T-helper 9 cell (primary cell): Measurements from ENCODE around the gene CDH23.

Experiments used
- DNase-seq: peaks from one replicate; pipeline ENCODE4 v3.0.0-alpha.2; 2020

CDH23 gene

DNA sequence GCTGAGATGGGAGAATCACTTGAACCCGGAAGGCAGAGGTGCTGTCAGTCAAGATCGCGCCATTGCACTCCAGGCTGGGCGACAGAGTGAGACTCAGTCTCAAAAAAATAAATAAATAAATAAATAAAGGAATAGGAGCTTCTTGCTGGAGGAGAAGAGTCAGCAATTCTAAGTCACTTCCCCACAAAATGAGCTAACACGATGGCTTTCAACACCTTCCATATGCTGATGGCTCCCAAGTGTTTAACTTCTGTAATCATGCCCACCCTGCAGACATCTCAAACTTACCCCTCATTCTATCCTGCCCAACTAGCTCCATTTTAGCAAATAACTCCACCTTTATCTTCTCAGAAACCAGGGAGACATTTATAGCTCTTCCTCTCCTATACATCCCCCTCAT is 433.2 kb downstream of the CDH23 start:
- no peak for DNase-seq

DNA sequence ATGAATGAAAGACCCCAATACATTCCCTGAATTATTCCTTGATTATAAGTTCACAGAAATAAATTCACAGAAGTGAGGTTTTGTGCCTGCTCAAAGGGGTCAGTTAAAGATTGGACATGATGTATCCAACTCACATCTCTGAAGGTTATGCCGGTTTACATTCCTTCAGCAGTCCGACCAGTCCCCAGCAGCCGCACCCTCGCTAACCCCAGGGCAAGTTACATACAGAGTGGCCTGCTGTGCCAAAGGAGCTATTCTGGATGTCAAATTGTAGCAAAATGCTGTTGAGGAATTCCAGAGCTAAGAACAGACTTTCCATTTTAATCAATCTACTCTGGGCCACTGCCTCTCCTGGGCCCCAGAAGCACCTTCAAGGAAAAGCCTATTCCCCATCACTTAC is 434.0 kb downstream of the CDH23 start:
- no peak for DNase-seq

DNA sequence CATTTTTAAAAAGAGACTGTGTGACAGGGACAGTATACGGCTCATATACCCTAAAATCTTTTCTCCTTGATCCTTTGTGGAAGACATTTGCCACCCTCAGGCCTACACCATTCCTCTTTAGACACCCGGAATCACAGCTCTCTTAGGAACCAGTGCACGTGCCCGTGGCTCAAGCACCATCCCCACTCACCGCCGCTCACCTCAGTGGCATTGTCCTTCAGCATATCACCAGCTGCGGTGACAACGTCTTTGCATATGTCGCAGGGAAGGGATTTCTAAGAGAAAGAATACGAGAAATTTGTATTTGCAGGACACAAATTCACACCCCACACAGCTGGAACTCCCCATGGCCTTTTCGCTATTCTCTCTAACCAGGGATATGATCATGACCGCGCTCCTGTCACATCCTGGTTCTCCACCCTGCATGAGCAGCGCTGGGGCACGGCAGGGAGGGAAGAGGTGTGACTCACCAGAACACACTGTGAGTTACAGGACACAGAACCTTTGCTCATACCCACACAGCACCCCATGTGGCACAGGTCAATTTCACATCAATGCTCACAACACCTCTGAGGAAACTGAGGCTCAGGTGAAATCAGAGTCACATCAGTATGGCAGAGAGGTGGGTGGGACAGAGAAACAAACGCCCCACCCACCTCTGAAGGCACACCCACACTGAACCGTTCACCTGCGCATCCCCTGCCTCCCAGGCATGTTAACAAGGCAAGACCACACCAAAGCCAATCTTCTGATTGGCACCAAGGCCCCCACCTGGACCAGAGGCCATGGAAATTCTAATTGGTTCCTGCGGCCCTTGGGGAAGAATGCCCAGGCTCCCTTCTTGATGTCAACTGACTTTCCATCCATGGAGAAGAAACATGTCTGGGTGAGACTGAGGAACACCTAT is 435.2 kb downstream of the CDH23 start:
- no peak for DNase-seq

DNA sequence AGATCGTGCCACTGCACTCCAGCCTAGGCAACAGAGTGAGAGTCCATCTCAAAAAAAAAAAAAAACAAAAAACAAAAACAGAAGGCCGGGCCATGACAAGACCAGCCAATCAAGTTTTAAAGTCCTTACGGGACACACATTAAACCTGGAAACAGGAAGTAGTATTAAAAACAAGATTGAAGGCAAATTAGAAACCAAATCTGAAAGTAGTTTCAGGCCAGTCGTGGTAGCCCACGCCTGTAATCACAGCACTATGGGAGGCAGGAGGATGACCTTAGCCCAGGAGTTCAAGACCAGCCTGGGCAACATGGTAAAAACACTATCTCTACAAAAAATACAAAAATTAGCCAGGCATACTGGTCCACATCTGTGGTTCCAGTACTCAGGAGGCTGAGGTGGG is 436.2 kb downstream of the CDH23 start:
- DNase-seq, result no peak

DNA sequence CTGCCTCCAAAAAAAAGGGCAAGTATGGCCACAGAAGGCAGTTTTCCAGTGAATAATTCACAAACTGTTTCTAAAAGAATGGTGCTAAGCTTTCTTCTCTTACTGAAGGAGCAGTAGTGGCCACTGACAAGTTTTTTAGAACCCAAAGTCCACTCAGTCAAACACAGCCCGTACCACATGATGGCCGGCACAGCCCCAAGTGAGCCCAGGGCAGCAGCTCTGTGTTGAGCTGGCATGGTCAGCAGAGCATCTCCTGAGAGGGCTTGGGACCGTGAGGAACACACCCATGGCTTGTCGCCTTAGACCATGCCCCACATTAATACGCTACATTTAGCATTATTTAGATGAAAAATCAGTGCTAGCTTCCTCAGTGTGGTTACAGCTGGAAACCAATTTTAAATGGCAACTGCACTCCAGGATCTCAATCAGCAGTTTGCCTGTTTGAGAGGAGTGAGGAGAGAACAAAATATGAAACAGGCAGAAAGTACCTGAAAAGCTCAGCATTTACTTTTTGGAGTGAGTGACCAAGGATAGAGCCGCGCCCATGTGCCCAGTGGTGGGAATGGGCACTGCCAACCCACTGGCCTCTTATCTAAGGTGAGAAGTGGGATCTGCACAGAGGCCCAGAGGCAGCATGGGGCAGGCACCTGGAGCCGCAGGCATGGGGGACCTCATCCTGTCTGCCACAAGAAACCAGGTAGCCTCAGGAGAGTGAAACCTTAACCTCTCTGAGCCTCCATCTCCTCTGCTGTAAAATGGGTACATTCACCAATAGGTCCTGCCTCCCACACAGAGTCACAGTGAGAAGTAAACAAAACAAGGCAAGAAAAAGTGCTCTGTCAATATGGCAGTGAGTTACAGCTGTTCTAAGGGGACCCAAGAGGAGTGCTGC is 437.0 kb downstream of the CDH23 start:
- no peak for DNase-seq

DNA sequence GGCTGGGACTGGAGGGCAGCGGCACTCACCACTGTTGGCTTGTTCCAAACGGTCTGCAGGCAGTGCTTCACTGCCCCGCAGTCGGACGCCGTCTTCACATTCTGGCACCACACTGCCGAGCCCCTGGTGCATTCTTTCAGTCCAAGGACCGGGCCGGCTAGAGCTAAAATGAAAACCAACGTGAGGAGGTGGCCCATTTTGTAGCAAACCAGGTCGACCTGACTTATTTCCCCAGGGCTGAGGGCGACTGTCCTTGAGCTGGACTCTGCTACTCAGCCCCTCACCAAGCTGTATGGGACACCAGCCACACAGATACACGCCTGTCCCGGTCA is 437.6 kb downstream of the CDH23 start:
- DNase-seq, result no peak

DNA sequence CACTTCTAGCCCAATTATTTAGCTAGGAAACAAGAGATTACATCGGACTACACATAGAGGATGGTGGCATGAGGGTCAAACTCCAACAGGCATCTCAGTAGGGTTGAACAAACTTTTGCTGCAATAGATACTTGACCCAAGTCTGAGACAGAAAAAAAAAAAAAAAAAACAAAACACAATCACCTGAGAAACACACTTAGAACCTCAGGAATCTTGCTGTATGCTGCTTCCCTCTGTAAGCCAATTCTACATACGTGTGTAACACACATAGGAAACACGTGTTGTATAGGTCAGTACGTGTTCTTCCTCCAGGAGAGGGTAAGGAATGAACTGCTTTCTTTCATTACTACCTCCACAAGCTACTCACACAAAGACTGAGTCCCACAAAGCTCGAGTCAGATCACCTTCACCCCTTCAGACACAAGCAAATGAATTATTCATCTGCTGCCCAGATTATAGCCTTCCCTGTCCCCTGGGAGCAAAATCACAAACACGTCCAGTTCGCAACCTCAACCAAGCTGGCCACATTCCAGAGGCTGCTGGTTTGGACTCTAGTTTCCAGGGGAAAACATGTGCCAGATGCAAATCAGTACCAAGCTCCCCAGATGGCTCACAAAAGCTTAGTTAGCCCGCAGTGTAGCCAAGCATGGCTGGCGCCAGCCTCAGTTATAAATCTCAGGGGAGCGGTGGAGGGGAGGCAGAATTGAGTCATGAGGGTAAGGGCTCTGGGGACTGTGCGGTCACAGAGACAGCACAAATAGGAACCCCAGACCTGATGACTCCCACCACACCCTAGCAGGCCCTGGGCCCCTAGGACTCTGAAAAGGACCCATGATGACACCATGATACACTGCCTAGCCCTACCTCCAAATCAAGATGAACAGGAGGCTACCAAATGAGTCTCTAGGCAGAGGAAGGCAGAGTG is 439.2 kb downstream of the CDH23 start:
- DNase-seq, result no peak

DNA sequence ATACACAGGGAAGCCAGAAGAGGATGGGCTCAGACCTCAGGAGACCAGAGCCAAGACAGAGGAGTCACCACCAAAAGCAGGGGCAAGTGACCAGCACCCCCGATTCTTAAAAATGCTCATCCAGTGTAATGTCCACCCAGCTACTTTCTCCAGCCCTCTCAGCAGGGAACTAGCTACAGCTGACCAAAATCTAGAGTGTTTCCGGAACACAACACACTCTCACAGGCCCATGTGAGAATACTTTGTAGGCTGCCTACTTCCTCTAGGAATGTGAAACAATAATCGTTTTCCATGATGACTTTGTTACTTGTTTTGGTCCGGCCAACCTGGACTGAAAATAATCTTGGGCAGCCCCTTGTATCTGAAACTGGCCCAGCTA is 439.9 kb downstream of the CDH23 start:
- no peak for DNase-seq

DNA sequence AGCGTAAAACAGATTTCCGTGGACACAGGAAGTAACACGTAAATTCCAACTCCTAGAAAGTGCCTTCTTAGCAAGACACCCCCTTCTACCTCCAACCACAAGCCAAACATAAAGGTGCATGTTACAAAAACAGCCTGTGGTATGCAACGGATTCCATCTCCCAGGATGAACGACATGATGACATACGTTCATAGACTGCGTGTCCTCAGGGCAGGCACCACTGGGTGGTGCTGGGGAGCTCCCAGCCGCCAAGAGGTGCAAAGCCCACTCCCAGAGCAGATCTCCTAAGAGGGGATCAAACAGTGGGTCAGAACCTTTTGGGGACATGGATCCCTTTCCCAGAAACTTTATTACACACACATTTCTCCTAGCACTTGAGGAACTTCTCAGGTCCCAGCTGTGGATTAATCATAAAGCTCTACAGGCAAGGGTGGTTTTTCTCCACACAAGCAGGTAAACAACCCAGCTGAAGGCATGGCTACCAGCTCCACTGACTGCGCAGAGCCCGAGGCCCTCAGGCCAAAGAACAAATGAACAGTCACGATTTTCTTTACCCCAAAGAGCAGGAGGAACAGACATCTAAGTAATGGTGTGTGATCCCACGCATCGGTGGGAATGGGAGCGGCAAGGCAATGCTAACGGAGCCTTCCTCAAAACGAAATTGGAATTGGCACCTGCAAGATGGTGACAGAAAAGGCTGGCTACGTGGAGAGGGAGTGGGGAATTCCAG is 440.5 kb downstream of the CDH23 start:
- DNase-seq, result no peak

DNA sequence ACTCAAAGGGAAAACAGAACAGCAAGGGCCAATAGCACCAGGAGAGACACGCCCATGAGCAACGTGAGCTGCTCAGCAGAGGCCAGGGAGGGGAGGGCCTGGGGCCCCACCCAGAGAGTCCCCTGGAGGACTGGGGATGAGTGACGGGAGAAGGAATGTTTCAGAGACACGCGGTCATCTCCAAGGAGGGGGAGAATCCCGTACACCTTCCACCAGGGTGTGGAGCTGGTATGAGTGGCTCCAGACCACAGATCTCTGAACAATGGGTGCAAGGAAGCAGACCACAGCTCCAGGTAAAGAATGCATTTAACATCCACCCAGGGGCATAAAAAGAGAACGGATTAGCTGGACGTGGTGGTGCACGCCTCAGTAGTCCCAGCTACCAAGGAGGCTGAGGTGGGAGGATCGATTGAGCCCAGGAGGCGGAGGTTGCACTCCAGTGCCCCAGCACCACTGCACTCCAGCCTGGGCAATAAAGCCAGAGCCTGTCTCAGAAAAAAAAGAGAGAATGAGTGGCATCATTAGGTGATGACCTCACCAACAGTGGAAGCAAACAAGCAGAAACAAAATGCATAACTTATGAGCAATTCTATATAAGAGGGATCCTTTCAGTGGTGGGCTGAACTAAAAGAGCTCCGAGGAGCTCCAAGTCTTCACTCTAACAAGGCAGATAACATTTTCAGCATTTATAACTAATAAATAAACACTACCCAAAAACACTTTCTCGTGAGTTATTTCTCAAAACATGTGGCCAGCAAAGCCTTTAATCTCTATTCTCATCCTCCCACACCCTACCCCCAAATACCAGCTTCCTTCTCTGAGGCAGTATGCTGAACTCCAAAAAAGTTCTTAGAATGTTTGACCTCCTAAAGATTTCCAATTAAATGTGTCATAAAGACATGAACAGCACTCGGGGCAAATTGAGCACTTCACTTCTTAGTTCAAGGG is 441.8 kb downstream of the CDH23 start:
- no peak for DNase-seq

DNA sequence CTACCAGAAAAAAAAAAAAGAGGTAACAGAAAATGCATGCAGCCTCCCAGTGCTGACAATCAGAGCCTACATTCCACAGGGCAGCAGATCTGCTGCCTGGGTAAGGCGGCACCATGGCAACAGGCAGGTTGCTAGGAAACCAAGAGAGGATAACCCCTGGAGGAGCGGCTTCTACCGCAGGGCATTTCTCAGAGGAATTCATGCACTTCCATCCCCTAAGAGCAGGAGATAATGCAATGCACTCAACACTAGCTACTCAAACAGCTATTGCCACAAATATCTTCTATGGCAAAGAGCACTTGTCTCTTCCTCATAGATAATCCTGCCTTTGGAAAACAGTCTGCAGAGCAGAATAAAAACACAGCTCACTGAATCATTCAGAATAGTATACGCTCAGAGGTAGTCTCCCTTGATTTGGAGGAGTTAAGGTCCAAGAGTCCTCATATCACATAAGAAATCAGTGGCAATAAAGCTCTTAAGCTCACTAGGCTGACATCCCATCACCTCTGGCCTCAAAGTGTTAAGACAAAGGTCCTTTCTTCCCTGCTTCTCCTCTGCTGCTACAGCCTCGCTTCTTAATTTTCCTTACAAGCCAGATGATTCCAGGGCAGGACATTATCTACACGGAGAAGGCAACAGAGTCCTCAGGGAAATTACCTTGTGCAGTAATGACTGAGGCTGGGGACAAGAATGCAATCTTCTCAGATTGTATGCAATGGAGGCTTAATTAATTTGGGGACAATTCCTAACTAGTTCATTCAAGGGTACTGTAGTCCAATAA is 443.6 kb downstream of the CDH23 start:
- DNase-seq, result no peak

DNA sequence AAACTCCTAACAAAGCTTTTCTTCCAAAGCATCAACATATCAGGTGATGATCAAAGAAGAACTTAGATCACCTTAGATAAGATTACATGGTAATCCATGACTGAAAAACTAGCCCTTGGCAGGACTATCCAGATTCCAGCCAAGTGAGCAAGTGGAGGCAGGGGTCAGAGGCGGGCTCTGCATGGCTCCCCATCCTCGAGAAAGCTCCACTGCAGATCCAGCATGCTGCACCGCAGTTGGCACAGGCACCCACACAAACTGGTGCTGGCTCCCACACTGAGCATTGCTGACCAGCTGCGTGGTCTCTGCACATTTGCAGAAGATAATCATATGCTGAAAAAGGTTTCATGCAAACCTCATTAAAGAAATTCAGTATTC is 444.2 kb downstream of the CDH23 start:
- no peak for DNase-seq

DNA sequence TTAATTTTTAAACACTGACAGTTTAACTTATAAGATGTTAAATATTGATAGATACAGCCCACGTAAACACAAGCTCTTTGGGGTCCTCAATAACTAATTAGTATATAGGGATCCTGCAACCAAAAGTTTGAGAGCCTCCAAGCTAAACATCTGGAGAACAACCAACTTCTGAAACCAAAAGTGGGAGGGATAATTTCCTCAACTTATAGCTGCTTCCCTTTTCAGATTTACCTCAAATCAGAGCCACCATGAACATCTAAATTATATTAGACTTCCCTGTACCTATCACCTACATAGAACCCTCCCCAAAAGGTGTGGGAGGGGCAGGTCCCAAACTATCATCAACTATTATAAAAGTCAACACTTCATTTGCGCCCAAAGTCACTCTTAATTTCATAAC is 445.7 kb downstream of the CDH23 start:
- no peak for DNase-seq

DNA sequence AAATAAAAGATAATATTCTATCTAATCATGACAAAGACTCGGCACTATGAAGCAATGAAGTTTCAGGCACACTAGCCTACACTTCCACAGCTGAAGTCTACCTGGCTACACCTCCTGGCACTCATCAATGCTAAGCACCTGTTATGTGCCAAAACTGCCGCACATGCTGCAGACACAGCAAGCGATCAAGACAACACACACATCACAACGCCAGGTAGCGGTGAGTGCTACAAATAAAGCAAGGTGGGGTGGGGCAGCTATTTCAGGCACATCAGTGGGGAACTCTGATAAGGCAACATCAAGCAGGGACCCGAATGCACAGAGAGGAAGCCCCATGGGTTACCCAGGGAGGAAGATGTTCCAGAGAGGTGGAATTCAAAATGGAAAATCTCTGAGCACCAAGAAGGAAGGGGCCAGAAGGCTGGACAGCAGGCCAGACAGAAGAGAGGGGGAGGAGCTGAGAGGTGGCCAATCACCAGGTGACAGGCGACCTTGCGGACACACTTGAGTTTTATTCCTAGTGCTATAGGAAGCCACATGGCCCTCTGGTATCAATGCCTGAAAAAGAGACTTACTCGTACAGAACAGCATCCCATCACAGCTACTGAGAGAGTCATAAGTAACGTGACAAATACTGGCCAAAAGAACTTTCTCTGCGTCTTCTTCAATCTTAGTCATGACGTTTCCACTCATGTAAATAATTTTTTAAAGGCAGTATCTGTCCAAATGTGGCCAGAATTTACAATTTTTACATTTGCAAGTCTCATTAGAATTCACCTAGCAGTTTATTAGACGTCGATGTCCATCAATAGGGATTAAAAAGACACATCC is 446.4 kb downstream of the CDH23 start:
- DNase-seq, result no peak

DNA sequence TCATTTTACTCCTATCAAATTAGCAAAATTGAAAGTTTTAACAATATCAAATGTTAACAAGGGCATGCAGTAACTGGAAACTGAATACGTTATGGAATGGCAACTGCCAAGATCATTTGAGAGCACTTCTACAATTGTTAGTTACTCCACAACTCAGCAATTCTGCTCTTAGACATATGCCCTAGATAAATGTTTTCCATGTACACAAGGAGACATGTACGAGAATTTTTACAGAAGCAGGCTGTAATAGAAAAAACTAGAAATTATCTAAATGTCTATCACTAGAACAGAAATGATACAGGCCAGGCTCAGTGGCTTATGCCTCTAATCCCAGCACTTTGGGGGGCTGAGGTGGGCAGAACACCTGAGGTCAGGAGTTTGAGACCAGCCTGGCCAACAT is 447.4 kb downstream of the CDH23 start:
- DNase-seq, result no peak

DNA sequence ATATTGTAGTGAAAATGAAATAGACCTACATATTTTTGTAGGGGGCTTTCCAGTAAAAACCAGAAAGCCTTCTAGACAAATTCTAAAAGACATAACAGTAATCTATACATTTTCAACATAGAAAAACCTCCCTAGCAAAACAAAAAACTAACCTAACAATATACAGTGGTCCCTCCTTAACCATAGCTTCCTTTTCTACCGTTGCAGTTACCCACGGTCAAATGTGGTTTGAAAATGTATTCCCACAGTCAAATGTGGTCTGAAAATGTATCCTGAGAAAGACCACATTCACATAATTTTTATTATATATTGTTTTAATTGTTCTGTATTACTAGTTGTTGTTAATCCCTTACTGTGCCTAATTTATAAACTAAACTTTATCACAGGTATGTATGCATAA is 448.0 kb downstream of the CDH23 start:
- no peak for DNase-seq

DNA sequence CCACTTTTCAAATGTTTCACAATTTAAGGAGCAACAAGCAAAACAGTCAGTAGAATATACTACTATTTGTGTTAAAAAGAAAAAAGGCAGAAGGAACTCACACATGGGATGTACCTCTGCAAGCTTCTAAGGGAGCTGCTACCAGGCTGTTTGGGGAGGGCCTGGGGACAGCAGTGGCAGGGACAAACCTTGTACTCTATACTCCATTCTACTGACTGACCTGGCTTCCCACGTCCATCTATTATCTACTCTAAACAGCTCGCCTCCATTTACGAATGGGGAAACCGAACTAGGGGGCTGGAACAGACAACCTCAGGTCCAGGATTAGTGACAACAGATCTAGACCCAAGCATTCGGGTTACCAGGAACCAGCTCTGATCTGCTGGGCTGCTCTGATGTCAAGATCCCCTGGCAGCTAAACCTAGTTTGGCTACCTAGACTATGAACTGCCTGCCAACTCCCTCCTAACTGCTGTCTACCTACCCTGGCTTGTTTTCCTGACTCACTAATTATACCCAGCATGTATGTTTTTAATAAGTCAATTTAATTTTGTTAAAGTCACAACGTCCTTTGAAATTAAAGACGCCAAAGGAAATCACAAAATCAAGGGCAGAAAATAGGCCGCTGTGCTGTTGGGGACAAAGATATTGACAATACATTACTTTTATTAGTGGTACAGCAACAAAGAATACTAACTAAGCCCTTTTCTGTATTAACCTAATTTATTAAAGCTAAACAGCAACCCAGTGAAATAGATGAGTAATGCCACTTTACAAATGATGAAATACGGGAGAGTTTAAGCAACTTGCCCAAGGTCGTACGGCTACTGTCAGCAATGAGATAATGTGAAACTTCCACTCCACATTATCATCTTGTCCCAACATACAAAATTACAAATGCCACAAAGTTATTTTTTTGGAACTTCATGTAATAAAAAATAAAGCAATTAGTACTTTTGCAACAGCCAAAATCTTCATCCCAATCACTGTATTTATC is 449.0 kb downstream of the CDH23 start:
- DNase-seq, result no peak

DNA sequence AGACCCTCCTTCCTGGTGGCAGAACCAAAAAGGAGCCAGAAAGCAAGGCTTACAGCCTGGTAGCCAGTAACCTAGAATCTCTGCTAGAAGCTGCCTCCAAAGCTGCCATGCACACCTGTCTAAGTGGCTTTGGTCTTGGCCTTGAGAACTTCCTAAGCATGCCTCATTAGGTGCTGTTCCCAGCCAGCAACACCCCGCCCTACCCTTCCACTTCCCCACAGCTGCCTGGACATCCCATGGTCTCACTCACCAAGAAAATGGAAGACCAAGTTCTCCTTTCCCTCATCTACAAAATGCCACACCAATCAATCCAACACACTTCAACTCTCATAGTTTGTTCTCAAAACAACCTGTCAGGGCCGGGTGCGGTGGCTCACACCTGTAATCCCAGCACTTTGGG is 450.1 kb downstream of the CDH23 start:
- DNase-seq, result no peak
